ENCODE results near the gene PAFAH1B2.
"Not testable (repeated sequence)": the region's sequence is repeated elsewhere in the genome, so short reads cannot be mapped to it uniquely, and the experiment has no call there.

Gene PAFAH1B2

DNA sequence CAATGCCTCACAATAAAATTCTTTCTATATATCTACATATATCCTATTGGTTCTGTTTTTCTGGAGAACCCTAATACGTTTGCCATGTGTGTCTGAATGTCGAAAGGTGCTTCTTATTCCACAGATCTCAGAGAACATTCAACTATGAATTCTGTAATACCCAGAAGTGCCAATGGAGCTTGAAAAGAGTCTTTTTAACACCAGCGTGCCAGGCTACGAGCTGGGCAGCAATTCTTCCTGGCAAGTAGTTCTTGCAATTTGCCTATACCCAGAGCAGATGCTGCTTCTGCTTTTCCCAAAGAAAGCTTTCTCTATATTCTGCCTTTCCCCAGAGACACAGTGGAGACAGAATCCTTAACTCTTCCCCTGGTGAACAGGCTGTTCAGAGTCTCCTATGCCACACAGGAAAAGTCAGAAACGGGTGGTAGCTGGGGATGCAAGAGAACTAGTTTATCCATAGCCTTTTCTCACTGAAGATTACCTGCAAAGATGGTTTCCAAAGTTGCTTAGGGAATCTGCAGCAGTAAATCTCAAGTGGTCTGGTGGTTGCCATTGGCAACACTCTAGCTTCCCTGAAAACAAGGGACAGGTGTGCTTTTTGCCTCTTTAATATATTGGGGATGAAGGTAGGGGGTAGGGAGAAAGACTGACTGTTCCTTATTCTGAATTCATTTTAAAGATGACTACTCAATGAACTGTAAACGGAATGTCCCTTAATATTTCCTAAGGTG, 16.8 kb upstream of the PAFAH1B2 start:
- no peak for DNase-seq (ENCODE audit: low read depth)

DNA sequence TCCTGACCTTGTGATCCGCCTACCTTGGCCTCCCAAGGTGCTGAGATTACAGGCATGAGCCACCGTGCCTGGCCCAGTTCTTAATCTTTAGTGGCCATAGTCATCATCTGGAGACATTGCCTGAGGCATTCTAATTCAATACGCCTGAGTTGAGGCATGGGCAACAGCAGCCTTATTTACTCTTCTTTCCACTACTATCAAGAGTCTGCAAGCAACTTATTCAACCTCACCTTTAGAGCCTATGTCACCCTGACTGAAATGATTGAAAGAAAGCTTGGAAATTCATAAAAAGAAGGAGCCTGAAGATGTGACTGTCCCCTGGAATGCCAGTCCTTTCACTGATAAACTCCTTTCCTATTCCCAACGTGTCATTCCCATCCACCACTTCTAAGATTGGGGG, 15.8 kb upstream of the PAFAH1B2 start:
- no peak for DNase-seq (ENCODE audit: low read depth)

DNA sequence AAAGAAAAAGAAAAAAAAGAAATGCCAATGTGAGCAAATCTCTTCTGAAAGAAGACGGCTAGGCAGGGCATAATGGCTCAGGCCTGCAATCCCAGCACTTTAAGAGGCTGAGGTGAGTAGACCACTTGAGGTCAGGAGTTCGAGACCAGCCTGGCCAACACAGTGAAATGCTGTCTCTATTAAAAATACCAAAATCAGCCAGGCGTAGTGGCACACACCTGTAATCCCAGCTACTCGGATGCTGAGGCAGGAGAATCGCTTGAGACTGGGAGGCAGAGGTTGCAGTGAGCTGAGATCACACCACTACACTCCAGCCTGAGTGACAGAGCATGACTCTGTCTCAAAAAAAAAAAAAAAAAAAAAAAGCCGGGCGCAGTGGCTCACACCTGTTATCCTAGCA, 13.7 kb upstream of the PAFAH1B2 start:
- not testable (repeated sequence) for DNase-seq (ENCODE audit: low read depth)

DNA sequence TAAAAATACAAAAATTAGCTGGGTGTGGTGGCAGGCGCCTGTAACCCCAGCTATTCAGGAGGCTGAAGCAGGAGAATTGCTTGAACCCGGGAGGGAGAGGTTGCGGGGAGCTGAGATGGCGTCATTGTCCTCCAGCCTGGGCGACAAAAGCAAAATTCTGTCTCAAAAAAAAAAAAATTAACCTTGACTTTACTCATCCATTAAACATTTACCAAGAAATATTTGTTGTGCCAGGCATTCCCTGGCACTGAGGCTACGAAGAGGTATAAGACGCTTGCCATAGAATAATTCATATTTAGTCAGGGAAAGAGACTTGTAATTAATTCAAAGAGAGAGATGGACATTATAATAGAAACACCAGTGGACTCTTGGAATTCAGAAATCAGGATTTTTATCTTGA, 13.2 kb upstream of the PAFAH1B2 start:
- DNase-seq (ENCODE audit: low read depth): no peak

DNA sequence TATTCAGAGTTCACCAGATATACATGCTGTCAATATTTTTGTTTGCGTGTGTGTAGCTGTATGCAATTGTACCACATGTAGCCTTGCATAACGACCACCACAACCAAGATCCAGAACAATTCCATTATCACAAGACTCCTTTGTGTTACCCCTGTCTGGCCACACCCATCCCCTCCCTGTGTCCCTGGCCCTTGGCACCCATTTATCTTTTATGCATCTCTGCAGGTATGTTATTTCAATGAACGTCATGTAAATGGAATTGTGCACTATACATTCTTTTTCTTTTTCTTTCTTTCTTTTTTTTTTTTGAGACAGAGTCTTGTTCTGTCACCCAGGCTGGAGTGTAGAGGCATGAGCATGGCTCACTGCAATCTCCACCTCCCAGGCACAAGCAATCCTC, 9.7 kb upstream of the PAFAH1B2 start:
- DNase-seq (ENCODE audit: low read depth): no peak

DNA sequence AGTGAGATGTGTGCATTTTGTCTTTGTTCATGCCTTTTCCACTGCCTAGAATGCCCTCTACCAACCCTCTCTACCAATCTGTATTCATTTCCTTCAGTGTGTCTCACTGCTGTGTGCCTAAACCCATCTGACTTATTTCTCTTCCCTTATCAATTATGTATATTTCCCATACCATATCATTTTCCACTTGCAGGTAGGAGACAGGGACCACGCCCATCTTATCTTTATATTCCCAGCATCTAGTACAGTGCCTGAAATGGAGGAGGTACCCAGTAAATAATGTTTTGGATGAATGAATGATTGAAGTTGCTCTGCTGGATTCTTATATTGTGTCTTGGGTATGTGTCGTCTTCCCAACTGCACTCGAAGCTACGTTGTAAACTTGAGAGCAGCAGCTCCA, 9.1 kb upstream of the PAFAH1B2 start:
- not testable (repeated sequence) for DNase-seq (ENCODE audit: low read depth)

DNA sequence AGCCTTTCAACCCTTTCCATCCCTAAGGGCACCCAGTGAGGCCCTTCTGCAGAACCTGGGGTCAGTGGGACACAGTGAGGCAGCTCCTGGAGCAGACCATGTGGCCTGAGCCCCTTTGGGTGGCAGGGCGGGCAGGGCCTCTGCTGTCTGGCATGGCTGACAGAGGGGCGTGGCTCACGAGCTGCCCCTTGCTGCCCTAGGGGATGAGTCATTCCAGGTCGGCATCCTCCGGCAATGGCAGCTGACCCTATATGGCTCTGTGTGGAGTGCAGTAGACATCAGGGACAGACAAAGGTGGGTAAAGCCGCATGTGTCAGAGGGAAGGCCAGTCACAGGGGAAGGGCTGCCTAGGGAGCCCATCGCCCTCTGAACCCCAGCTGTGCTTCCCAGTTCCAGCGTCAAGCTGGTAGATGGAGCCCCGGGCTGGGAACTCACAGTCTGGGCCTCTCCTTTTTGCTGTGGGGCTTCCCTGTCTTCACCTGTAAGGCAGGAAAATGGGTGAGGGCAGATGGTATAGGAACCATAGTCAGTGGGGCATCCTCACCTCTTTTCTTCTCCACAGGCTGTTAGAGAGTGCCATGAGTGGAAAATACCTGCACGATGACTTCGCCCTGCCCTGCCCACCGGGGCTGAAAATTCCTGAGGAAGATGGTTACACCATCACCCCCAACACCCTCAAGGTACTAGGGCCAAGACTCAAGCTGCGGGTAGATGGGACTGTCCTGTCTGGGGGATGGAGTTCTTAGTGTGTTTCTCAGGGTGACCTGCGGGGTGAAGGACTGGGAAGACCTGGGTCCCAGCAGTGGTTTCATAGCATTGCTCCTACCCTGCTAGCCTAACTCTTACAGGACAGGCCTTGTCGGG, 6.6 kb upstream of the PAFAH1B2 start:
- DNase-seq (ENCODE audit: low read depth): not testable (repeated sequence)

DNA sequence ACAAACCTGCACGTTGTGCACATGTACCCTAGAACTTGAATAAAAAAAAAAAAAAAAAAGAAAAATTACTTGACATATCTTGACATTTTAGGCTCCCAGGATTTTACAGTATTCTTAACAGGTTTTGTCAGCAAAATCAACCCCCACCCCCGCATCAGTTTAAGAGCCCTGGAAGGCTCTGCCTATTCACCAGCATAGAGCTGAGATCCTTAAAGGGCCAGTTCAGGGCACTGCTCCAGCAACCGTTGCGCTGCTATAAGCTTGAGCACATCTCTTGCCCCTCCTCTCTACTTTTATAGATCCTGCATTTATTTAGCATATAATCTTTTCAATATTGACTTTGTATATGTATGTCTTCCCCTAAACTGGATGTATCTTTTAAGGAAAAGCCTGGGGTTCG, 697 bp upstream of the PAFAH1B2 start:
- no peak for DNase-seq (ENCODE audit: low read depth)

DNA sequence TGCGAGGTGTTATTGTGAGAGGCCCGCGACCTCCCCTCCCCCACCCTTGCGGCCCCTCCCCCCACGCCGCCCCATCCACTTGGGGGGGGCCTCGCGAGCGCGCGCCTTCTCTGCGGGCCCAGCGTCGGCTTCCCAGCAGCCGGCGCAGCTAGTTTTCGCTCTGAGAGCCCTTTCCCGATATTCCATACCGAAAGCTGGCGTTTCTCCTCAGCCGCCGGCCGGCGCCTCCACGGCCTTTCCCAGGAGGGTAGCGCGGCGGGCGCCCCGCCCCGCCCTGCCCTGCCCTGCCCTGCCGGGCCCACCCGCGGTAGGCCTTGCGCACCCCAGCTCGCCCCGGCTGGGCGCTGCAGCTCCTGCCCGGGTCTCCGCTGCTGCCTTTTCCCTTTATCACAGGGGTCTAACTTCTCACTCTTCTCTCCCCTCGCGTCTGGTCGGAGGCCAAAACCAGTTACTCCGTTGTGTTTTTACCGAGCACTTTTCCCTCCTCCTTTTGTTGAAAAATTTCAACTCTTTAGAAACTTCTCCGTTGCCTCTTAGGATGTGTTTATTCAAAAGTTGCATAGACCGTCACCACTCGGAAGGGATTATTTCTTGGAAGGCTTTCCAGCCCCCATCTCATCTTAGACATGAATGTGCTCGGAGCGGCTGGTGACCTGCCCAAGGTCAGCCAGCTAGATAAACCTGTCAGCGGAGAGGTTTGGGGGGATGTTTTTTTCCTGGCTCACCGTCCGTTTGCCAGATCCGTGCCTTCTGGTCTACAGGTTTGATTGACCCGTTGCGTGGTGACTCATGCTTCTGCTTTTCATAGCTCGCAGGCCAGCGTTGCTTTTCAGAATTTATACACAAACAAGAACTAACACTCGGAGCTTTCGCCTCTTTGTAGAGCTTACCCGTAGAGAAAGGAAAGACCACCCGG, 648 bp downstream of the PAFAH1B2 start:
- DNase-seq (ENCODE audit: low read depth): no peak

DNA sequence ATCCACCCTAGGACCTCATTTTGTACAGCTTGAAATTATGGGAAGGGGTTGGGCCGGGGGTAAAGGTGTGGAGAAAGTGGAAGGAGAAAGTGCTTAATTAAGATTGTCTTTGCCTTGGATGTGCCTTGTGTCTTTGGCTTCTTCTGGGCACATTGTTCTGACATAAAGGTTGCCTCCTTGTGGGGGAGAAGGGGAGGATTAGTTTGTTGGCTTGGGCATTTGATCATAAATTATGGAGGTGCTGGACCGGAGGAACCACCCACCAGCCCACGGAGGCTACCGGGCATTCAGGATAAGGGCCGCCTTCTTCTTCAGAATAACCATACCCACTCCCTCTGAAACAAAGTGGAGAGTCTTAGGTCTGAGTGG, 1.3 kb downstream of the PAFAH1B2 start:
- DNase-seq (ENCODE audit: low read depth): no peak

DNA sequence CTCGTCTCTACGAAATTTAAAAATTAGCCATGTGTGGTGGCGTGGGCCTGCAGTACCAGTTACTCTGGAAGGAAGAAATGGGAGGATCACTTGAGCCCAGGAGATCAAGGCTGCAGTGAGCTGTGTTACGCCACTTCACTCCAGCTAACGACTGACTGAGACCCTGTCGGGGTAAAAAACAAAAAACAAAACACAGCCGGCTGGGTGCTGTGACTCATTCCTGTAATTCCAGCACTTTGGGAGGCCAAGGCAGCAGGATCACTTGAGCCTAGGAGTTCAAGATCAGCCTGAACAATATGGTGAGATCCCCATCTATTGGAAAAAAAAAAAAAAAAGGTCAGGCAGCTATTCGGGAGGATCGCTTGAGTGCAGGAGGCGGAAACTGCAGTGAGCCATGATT, 2.4 kb downstream of the PAFAH1B2 start:
- no peak for DNase-seq (ENCODE audit: low read depth)

DNA sequence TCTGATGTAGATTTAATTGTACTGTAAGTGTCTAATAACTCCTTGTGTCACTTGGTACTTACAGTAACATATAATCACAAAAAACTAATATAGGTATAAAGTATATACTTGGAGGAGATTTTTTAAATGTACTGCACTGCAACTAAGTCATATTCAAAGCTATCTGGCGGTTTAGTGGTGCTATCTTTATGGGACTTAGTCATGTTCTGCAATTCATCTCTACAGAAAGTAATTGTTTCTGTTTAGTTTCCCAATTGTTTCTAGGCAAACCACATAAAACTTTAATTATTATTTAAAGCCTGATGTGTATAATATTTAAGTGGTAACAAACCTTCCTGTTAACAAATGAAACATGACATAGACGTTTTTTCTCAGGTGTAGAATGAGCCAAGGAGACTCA, 8.0 kb downstream of the PAFAH1B2 start:
- no peak for DNase-seq (ENCODE audit: low read depth)

DNA sequence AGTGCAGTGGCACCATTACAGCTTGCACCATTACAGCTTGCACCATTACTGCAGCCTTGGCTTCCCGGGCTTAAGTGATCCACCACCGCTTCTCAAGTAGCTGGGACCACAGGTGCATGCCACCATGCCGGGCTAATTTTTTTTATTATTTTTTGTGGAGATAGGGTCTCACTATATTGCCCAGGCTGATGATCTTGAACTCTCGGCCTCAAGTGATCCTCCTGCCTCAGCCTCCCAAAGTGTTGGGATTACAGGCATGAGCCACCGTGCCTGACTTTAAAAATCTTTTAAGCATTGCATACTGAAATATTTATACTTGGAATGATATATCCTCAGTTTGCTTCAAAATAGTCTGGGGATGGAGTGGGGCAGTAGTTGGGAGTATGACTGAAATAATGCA, 10.4 kb downstream of the PAFAH1B2 start:
- DNase-seq (ENCODE audit: low read depth): no peak

DNA sequence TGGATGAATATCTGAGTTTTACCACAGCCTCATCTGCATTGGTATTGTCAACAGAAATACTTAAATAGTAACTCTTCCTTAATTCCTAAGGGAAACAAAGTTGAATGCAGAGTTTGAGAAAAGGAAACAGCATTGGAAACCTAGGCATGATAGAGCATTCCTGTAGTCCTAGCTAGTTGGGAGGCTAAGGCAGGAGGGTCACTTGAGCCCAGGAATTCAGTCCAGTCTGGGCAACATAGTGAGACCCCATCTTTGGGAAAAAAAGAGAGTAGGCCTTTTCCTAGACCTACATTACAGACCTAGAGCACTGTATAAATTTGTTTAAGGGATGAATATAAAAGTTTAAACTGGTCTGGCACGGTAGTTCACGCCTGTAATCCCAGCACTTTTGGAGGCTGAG, 13.4 kb downstream of the PAFAH1B2 start:
- no peak for DNase-seq (ENCODE audit: low read depth)

DNA sequence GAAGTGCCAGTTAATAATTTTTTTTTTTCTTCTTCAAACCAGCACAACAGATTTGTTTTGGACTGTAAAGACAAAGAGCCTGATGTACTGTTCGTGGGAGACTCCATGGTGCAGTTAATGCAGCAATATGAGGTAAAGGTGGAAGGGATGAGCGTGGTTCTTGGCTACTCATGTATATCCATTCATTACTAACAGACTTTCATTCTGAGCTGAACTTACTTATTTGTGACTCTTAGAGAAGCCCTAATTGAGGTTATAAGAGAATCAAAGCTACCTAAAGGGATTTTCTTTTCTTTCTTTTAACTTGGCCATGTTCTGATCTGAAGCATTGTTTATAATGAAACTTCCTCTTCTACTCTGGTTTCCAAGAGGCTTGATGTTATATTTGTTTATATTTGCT, 15.8 kb downstream of the PAFAH1B2 start:
- no peak for DNase-seq (ENCODE audit: low read depth)

DNA sequence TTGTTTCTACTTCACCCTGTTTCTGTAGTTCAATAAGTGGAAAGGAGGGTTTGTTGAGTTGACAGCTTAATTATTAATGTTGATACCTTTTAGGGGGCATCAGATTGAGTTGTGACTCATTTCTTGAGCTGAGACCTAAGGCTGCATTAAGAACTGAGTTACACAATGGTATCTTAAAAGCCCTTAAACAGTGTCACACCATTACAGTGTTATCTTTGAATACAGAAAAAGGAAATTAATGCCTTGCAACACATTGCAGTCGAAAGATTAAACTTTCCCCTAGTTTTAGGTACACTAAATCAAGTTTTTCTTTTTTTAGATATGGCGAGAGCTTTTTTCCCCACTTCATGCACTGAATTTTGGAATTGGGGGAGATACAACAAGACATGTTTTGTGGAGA, 16.7 kb downstream of the PAFAH1B2 start:
- DNase-seq (ENCODE audit: low read depth): no peak

DNA sequence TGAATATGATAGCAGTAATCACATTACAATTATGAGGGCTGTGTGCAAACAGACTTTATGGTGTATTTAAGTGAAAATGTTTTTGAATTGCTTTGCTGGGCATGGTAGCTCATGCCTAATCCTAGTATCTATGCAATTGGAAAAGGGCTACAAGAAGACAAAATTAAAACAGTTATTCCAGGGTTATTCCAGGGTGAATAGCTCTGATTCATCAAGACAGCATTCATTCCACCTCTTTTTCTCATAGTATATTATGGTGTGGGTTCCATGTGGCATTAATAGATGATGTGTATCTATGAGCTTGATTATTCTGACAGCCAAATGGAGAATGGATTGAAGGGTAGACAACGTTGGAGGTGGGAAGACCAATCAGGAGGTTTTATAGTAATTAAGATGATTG, 22.4 kb downstream of the PAFAH1B2 start:
- no peak for DNase-seq (ENCODE audit: low read depth)

DNA sequence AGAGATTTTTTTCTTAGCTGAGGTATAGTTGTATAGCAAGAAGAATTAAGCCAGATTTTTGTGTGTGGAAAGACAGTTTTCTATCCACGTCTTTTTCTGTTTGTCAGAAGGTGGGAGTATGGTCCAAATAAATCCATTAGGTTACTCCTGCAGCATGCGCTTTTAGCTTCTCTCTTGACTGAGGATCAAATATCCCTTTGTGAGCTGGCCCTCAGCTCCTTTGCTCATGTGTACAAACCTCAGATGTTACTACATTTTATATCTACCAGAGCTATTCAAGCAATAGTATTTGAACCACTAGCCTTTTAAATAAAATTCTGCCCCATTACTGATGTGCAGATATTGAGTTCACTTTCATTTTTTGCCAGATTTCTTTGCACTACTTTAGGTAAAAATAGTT, 25.6 kb downstream of the PAFAH1B2 start:
- DNase-seq (ENCODE audit: low read depth): no peak

DNA sequence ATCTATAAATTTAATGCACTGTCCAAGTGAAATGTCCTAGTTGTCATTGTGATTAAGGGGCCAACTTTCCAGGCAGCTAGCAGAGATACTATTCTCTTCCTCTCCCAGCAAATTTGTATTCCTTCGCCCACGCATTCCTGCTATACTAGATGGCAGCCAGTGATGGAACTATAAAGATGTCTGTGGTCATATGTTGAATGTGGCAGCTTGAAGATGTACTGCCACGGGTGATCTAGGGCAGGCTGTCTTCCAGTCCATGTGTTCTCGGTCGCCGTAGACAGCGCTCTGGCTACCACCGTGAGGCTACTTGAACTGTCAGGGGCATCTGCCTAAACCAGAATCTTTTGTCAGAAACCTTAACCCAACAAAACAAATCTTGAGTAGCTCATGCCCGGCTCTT, 26.1 kb downstream of the PAFAH1B2 start:
- no peak for DNase-seq (ENCODE audit: low read depth)

DNA sequence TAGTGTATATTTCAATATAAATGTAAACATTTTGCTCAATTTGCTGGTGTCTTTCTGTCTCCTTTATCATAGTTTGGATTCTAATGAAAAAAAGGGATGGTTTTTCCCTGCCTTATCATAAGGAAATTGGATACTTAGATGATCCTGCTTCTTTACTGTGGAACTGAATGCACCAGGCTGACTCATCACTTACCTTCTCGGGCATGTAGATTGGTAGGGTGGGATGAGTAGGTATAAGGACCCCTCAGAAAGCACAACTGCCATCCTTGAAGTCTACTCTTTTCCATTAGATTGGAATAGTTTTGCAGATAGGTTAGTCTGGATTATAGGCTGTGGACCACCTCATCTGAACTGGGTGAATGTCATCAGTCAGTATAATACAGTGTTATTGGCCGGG, 26.9 kb downstream of the PAFAH1B2 start:
- DNase-seq (ENCODE audit: low read depth): no peak

DNA sequence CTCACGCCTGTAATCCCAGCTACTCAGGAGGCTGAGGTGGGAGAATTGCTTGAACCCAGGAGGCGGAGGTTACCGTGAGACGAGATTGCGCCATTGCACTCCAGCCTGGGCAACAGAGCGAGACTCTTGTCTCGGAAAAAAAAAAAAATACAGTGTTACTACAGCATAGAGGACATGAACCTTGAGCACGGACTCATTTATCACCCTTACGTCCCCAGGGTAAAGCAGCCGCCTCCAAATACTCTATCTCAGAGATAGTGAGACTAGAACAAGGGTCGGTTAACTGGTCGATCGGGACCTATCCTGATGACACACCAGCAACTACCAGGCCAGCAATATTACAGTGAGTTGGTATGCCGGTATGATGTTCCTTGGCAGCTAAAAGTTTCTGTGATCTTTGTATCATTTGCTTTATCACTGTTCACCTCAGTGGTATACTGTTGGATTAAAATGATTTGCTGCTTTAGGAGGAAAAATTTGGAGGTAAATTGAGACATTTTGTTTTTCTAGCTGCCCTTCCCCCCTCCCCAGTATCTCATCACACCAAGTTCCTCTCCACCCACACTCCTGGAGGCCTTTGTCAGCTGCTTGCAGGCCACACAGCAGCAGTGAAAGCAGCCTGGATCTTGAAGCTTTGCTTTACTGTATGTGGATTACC, 27.4 kb downstream of the PAFAH1B2 start:
- DNase-seq (ENCODE audit: low read depth): no peak

Data from activated T-helper 1 cell treated with Interleukin-2 at 50 U/mL for 16 hours (primary cell).